ENCODE results near the gene PSMA7.
"Not testable (repeated sequence)": the region's sequence is repeated elsewhere in the genome, so short reads cannot be mapped to it uniquely, and the experiment has no call there.

Gene PSMA7

GRCh38 chr20:62155428-62156253 lies 12.4 kb upstream of the PSMA7 start:
- Histone ChIP-seq H3K27me3 (ENCODE audit: control insufficient read depth, insufficient read depth, low read length, poor library complexity, severe bottlenecking) (no peaks in the 10 kb centered on the region), H3K36me3 (ENCODE audit: control insufficient read depth, insufficient read depth, low read length) (peaks cover 3% of the 10 kb centered on the region), H3K9me3 (ENCODE audit: control insufficient read depth, low read length) (no peaks in the 10 kb centered on the region), H3K4me1 (ENCODE audit: control insufficient read depth, insufficient read depth, low read length) (peaks cover 17% of the 10 kb centered on the region), H3K4me3 (ENCODE audit: insufficient read depth, low read depth, low read length) (no peak overlapping the region), H3K27ac (ENCODE audit: insufficient read depth, low read depth, low read length, poor library complexity, severe bottlenecking) (no peak overlapping the region)
- WGBS, 2 experiments, result 85 to 86% methylated on average over 29 of the region's 29 CpGs

GRCh38 chr20:62151835-62152364 lies 8.7 kb upstream of the PSMA7 start:
- Histone ChIP-seq H3K36me3 (ENCODE audit: control insufficient read depth, insufficient read depth, low read length) (no peaks in the 10 kb centered on the region), H3K4me1 (ENCODE audit: control insufficient read depth, insufficient read depth, low read length) (peaks cover 27% of the 10 kb centered on the region), H3K9me3 (ENCODE audit: control insufficient read depth, low read length) (no peaks in the 10 kb centered on the region), H3K27ac (ENCODE audit: insufficient read depth, low read depth, low read length, poor library complexity, severe bottlenecking) (no peak overlapping the region), H3K27me3 (ENCODE audit: control insufficient read depth, insufficient read depth, low read length, poor library complexity, severe bottlenecking) (no peaks in the 10 kb centered on the region), H3K4me3 (ENCODE audit: insufficient read depth, low read depth, low read length) (no peak overlapping the region)
- WGBS, 2 experiments, result 90 to 91% methylated on average over 23 of the region's 23 CpGs

- Histone ChIP-seq H3K9me3 (ENCODE audit: control insufficient read depth, low read length) (no peaks in the 10 kb centered on the region), H3K27ac (ENCODE audit: insufficient read depth, low read depth, low read length, poor library complexity, severe bottlenecking) (no peak overlapping the region), H3K4me1 (ENCODE audit: control insufficient read depth, insufficient read depth, low read length) (peaks cover 20% of the 10 kb centered on the region), H3K27me3 (ENCODE audit: control insufficient read depth, insufficient read depth, low read length, poor library complexity, severe bottlenecking) (no peaks in the 10 kb centered on the region), H3K36me3 (ENCODE audit: control insufficient read depth, insufficient read depth, low read length) (no peaks in the 10 kb centered on the region), H3K4me3 (ENCODE audit: insufficient read depth, low read depth, low read length) (no peak overlapping the region)
- 96 to 97% methylated on average over 11 of the region's 11 CpGs for WGBS, 2 experiments
These were observed 8.0 kb upstream of the PSMA7 start for GRCh38 chr20:62151225-62151624.

DNA sequence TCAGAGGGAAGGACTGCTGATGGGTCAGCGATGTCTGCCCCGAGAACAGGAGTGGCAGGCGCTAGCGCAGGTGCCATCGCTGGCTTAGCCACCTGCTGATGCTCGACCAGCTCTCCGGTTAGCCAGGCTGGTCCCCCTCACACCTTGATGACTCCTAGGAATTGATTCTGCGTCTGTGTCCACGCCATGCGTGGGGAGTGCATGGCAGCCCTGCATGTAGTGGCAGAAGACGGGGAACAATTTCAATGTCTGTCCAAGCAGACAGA lies 7.0 kb upstream of the PSMA7 start:
- no peak overlapping the region for H3K4me3 ChIP-seq (ENCODE audit: insufficient read depth, low read depth, low read length)
- 94 to 95% methylated on average over 11 of the region's 11 CpGs for WGBS, 2 experiments
- no peaks in the 10 kb centered on the region for H3K27me3 ChIP-seq (ENCODE audit: control insufficient read depth, insufficient read depth, low read length, poor library complexity, severe bottlenecking)
- no peaks in the 10 kb centered on the region for H3K36me3 ChIP-seq (ENCODE audit: control insufficient read depth, insufficient read depth, low read length)
- H3K27ac ChIP-seq (ENCODE audit: insufficient read depth, low read depth, low read length, poor library complexity, severe bottlenecking), result no peak overlapping the region
- H3K9me3 ChIP-seq (ENCODE audit: control insufficient read depth, low read length), result no peaks in the 10 kb centered on the region
- peaks cover 11% of the 10 kb centered on the region for H3K4me1 ChIP-seq (ENCODE audit: control insufficient read depth, insufficient read depth, low read length)

DNA sequence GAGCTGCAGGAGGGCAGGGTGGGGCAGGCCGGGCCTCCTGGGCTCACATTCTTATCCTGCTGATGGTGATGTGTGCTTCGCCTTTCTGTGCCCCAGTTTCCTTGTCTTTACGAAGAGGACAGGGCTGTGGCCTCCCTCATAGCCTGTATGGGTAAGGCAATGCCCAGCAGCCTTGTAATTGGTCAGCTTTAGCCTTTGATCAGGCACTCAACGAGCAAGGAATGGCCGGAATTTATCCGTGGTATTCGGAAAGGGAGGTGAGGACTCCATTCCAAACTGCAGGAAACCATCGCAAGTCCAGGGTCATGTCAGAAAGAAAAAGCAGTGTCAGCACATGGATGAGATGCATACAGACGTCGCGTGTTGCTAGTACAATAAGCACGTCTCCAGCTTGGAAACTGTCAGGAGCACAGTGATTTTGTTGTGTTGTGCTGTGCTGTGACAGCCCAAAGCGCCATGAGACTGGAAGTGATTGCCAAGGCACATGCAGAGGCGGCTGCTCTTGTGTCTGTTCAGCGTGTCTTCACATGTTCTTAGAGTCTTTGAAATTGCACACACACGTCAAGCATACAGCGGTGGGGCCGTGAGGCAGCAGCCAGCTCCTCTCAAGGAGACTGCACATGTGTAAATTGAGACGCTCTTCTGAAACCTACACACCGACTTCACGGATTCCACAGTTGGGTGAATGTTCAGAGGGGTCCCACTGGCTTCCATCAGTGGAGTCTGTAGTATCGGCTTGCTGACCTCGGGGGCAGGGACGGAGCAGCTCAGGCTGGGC lies 6.5 kb upstream of the PSMA7 start:
- no peaks in the 10 kb centered on the region for H3K9me3 ChIP-seq (ENCODE audit: control insufficient read depth, low read length)
- no peaks in the 10 kb centered on the region for H3K36me3 ChIP-seq (ENCODE audit: control insufficient read depth, insufficient read depth, low read length)
- peaks cover 11% of the 10 kb centered on the region for H3K4me1 ChIP-seq (ENCODE audit: control insufficient read depth, insufficient read depth, low read length)
- 79 to 80% methylated on average over 24 of the region's 24 CpGs for WGBS, 2 experiments
- no peaks in the 10 kb centered on the region for H3K27me3 ChIP-seq (ENCODE audit: control insufficient read depth, insufficient read depth, low read length, poor library complexity, severe bottlenecking)
- no peak overlapping the region for H3K27ac ChIP-seq (ENCODE audit: insufficient read depth, low read depth, low read length, poor library complexity, severe bottlenecking)
- no peak overlapping the region for H3K4me3 ChIP-seq (ENCODE audit: insufficient read depth, low read depth, low read length)

GRCh38 chr20:62148908-62149314 lies 5.7 kb upstream of the PSMA7 start:
- Histone ChIP-seq H3K36me3 (ENCODE audit: control insufficient read depth, insufficient read depth, low read length) (no peaks in the 10 kb centered on the region), H3K4me1 (ENCODE audit: control insufficient read depth, insufficient read depth, low read length) (peaks cover 14% of the 10 kb centered on the region), H3K27me3 (ENCODE audit: control insufficient read depth, insufficient read depth, low read length, poor library complexity, severe bottlenecking) (no peaks in the 10 kb centered on the region), H3K9me3 (ENCODE audit: control insufficient read depth, low read length) (no peaks in the 10 kb centered on the region), H3K27ac (ENCODE audit: insufficient read depth, low read depth, low read length, poor library complexity, severe bottlenecking) (no peak overlapping the region), H3K4me3 (ENCODE audit: insufficient read depth, low read depth, low read length) (no peak overlapping the region)
- 94 to 95% methylated on average over 20 of the region's 20 CpGs for WGBS, 2 experiments

- 96% methylated on average over 10 of the region's 10 CpGs for WGBS, 2 experiments
These were observed 5.2 kb upstream of the PSMA7 start for GRCh38 chr20:62148383-62148782.

DNA sequence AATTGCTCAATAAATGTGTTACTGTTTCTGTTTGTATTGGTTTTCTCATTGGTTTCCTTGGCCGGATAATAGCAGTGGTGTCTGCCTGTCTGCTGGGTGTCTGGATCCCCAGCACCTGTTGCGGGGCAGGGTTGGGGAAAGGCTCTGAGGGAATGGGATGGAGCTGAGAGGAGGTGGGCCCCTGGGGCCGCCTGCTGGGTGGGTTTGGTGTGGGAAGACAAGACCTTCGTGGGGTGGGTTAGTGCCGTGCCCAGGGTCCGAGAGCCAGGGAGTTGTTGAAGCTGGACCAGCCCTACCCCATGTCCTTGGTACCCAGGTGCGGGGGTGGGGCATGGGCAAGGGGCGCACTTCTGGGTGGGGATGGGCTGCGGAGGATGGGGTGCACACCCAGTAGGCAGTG lies 4.3 kb upstream of the PSMA7 start:
- H3K9me3 ChIP-seq (ENCODE audit: control insufficient read depth, low read length), result no peaks in the 10 kb centered on the region
- H3K36me3 ChIP-seq (ENCODE audit: control insufficient read depth, insufficient read depth, low read length), result no peaks in the 10 kb centered on the region
- H3K4me1 ChIP-seq (ENCODE audit: control insufficient read depth, insufficient read depth, low read length), result peaks cover 14% of the 10 kb centered on the region
- 95 to 96% methylated on average over 9 of the region's 9 CpGs for WGBS, 2 experiments
- no peak overlapping the region for H3K4me3 ChIP-seq (ENCODE audit: insufficient read depth, low read depth, low read length)
- no peak overlapping the region for H3K27ac ChIP-seq (ENCODE audit: insufficient read depth, low read depth, low read length, poor library complexity, severe bottlenecking)
- no peaks in the 10 kb centered on the region for H3K27me3 ChIP-seq (ENCODE audit: control insufficient read depth, insufficient read depth, low read length, poor library complexity, severe bottlenecking)

More at GRCh38 chr20:62148383-62148782, 5.2 kb upstream of the PSMA7 start:
- not testable (repeated sequence) for H3K27ac ChIP-seq (ENCODE audit: insufficient read depth, low read depth, low read length, poor library complexity, severe bottlenecking); H3K9me3 ChIP-seq (ENCODE audit: control insufficient read depth, low read length); H3K27me3 ChIP-seq (ENCODE audit: control insufficient read depth, insufficient read depth, low read length, poor library complexity, severe bottlenecking); H3K36me3 ChIP-seq (ENCODE audit: control insufficient read depth, insufficient read depth, low read length); H3K4me3 ChIP-seq (ENCODE audit: insufficient read depth, low read depth, low read length)
- peaks cover 14% of the 10 kb centered on the region for H3K4me1 ChIP-seq (ENCODE audit: control insufficient read depth, insufficient read depth, low read length)

DNA sequence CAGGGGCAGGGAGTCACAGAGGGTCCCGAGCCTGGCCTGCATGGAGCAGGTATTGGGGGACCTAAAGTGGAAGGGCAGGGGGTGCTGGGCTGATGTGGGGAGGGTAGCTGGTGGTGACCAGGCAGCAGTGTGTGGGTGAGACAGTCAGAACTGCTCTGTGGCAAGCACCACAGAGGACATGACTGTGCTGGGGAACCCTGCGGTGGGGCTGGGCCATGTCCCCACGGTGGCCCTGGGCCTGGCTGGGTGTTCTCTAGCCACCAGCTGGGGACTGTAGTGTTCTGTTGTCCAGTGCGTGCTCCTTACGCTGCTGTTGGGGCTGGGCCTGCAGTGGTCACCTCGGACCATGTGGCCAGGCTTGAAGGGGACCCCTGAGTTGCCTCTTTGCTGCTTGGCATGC lies 3.9 kb upstream of the PSMA7 start:
- WGBS, 2 experiments, result 94 to 96% methylated on average over 6 of the region's 6 CpGs
- H3K36me3 ChIP-seq (ENCODE audit: control insufficient read depth, insufficient read depth, low read length), result no peaks in the 10 kb centered on the region
- H3K27me3 ChIP-seq (ENCODE audit: control insufficient read depth, insufficient read depth, low read length, poor library complexity, severe bottlenecking), result no peaks in the 10 kb centered on the region
- peaks cover 14% of the 10 kb centered on the region for H3K4me1 ChIP-seq (ENCODE audit: control insufficient read depth, insufficient read depth, low read length)
- H3K4me3 ChIP-seq (ENCODE audit: insufficient read depth, low read depth, low read length), result no peak overlapping the region
- no peak overlapping the region for H3K27ac ChIP-seq (ENCODE audit: insufficient read depth, low read depth, low read length, poor library complexity, severe bottlenecking)
- H3K9me3 ChIP-seq (ENCODE audit: control insufficient read depth, low read length), result no peaks in the 10 kb centered on the region

DNA sequence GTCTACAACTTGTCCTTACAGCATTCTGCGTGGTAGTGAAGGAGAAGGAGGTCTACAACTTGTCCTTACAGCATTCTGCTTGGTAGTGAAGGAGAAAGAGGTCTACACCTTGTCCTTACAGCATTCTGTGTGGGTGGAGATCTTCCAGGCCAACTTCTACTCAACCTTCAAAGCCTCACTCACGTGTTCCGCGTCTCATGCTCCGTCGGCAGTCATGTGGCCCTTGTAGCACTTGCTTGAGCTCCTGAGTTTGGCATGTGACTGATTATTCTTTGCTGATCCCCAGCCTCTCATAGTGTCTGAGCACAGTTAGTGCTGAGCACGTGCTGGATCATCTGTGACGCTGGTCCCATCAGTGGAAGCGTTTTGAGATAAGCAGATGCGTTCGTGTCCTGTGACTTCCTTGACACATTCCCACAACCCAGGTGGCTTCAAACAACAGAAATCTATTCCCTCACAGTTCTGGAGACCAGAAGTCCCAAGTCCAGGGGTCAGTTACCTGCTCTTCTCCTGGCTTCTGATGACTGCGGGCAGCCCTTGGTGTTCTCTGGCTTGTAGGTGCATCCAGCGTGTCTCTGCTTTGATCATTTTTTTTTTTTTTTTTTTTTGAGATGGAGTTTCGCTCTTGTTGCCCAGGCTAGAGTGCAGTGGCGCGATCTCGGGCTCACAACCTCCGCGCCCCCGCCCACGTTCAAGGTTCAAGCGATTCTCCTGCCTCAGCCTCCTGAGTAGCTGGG lies 3.0 kb upstream of the PSMA7 start:
- 93 to 95% methylated on average over 22 of the region's 22 CpGs for WGBS, 2 experiments
- Histone ChIP-seq H3K4me1 (ENCODE audit: control insufficient read depth, insufficient read depth, low read length) (peaks cover 22% of the 10 kb centered on the region), H3K27ac (ENCODE audit: insufficient read depth, low read depth, low read length, poor library complexity, severe bottlenecking) (no peak overlapping the region), H3K9me3 (ENCODE audit: control insufficient read depth, low read length) (no peaks in the 10 kb centered on the region), H3K27me3 (ENCODE audit: control insufficient read depth, insufficient read depth, low read length, poor library complexity, severe bottlenecking) (no peaks in the 10 kb centered on the region), H3K36me3 (ENCODE audit: control insufficient read depth, insufficient read depth, low read length) (no peaks in the 10 kb centered on the region), H3K4me3 (ENCODE audit: insufficient read depth, low read depth, low read length) (no peak overlapping the region)

Measured in ectodermal cell (in vitro differentiated cells).